ENCODE data around the gene LTBP4.
"Not testable (repeated sequence)": the region's sequence is repeated elsewhere in the genome, so short reads cannot be mapped to it uniquely, and the experiment has no call there.

The LTBP4 gene

DNA sequence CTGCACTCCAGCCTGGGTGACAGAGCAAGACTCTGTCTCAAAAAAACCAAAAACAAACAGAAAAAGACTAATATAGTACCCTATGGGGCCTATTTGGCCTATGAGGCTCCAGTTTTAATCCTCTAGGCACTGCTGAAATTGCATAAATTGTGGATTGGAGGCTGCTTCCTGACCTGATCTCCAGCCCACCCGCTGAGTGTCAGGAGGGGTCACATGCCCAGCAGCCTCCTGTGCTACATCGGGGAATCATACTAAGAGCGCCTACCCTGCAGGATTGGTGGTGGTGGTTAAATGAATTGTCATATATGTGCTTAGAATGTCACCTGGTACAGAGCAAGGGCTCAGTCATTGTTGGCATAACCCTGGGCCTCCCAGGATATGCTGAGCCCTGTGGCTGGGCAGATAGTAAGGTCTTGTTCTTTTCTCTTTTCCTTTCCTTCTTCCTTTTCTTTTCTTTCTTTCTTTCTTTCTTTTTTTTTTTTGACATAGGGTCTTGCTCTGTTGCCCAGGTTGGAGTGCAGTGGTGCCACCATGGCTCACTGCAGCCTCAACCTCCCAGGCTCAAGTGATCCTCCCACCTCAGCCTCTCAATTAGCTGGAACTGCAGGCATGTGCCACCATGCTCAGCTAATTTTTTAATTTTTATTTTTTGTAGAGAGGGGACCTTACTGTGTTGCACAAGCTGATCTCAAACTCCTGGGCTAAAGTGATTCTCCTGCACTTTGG, 31.3 kb downstream of the LTBP4 start:
- DNase-seq = no peak

DNA sequence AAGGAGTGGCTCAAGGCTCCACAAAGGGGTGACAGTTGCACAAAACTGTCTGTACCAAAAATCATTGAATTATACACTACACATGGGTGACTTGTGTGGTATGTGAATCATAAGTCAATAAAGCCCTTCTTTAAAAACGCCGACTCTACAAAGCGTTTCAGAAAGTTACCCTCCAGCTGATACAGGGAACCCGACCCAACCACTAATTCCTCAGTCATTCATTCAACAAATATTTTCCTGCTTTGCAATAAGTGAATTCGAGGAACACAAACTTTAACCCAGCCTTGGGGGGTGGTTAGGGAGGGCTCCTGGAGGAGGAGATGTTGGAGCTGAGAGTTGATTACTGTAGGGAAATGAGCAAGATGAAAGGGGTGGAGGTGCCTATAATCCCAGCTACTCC, 32.0 kb downstream of the LTBP4 start:
- DNase-seq = no peak

DNA sequence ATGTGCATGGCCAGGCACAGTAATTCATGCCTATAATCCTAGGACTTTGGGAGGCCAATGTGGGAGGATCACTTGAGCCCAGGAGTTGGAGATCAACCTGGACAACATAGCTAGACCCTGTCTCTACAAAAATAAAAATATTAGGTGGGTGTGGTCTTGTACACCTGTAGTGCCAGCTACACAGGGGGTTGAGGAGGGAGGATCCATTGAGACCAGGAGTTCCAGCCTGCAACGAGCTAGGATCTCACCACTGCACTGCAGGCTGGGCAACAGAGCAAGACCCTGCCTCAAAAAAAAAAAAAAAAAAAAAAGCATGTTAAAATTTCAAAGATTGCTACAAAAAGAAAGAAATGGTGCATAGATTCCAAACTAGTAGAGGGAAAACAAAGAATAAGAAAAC, 37.2 kb downstream of the LTBP4 start:
- DNase-seq = no peak

DNA sequence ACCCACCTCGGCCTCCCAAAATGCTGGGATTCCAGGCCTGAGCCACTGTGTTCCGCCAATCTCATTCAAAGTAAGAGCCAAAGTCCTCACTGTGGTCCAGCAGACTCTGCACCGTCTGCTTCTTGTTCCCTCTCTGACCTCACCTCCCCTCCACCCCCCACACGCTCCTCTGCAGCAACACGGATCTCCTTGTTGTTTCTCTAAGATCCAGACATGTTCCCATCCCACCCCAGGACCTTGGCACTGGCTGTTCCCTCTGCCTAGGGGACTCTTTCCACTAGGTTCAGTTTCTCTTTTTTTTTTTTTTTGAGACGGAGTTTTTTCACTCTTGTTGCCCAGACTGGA, 38.4 kb downstream of the LTBP4 start:
- DNase-seq = no peak

DNA sequence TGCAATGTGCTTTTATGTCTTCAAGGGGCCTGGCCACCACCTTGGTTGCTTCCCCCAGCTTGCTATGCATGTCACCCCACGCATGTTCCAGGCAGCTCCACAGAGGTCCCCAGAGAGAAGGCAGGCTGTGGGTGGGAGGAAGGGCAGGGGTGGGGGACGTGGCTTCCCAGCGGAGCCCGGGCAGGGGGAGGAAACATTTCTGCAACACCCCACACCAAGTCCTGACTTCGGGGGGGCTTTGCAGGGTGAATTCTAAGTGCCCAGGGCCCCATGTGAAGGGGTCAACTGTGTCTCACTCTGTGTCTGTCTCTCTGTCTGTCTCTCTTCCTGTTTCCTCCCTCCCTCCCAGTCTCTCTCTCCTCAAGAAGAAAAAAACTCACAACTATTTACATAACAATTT, 39.6 kb downstream of the LTBP4 start:
- DNase-seq = no peak

DNA sequence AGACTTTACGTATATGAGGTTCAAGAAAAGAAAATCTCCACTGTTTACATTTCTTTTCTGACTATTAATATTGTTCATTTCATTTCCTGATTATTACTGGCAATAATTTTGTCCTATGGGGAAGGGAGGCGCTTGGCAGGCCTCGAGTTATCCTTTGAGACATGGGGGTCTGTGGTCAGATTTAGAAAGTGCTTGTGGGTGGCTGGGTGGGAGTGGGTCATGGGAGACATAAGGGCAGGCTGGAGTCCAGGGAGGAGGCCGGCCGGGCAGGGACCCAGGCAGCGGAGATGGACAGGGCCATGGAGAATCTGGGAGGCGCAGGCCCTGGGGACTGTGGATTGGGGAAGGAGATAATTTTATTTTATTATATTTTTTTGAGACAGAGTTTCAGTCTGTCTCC, 40.1 kb downstream of the LTBP4 start:
- no peak for DNase-seq

DNA sequence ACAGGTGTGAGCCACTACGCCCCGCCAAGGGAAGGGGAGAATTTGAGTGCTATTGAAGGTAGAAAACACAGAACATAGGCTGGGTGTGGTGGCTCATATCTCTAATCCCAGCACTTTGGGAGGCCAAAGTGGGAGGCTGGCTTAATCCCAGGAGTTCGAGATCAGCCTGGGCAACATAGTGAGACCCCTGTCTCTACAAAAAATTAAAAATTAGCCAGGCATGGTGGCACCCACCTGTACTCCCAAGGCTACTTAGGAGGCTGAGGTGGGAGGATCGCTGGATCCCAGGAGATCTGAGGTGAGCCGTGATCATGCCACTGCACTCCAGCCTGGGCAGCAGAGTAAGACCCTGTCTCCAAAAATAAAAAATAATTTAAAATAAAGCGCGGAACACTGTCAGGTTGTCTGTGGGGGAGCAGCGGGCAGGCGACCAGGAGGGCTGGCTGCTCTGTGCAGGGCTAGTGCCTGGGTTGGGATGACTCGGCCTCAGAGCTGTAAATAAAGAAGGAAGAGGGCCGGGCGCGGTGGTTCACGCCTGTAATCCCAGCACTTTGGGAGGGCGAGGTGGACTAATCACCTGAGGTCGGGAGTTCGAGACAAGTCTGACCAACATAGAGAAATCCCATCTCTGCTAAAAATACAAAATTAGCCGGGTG, 41.0 kb downstream of the LTBP4 start:
- no peak for DNase-seq

DNA sequence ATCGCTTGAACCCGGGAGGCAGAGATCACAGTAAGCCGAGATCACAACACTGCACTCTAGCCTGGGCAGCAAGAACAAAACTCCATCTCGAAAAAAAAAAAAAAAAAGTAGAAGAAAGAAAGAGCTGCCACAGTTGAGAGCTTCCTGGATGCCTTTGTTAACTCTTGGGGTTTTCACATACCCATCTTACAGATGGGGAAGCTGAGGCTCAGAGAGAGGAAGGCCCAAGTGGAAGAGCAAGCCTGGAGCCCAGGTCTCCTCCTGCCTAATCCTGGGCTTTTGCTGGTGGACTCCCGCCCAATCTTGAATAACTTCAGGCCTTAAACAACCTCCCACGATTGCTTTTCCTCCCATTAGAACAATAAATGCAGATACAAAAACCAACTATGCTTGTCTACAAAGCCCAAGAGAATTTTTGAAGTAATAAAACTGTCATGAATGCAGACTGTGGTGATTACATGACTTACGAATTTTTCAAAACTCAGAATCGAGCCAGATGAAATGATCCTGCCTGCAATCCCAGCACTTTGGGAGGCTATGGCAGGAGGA, 41.7 kb downstream of the LTBP4 start:
- DNase-seq = no peak

DNA sequence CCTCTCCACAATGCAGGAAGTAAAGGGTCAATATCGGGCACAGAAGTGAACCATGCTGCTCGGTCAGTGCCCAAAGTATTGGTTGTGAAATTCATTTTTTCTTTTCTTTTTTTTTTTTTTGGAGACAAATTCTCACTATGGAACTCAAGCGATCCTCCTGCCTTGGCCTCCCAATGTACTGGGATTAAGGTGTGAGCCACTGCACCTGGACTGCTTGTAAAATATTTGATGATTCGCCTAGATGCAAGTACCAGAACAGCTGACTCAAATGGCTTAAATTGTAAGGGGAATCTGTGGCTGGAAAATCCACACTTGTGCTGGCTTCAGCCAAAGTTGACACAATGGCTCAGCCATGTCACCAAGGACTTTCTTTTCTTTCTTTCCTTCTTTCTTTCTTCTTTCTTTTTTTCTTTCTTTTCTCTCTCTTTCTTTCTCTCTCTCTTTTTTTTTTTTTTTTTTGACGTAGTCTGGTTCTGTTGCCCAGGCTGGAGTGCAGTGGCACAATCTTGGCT, 45.6 kb downstream of the LTBP4 start:
- no peak for DNase-seq

DNA sequence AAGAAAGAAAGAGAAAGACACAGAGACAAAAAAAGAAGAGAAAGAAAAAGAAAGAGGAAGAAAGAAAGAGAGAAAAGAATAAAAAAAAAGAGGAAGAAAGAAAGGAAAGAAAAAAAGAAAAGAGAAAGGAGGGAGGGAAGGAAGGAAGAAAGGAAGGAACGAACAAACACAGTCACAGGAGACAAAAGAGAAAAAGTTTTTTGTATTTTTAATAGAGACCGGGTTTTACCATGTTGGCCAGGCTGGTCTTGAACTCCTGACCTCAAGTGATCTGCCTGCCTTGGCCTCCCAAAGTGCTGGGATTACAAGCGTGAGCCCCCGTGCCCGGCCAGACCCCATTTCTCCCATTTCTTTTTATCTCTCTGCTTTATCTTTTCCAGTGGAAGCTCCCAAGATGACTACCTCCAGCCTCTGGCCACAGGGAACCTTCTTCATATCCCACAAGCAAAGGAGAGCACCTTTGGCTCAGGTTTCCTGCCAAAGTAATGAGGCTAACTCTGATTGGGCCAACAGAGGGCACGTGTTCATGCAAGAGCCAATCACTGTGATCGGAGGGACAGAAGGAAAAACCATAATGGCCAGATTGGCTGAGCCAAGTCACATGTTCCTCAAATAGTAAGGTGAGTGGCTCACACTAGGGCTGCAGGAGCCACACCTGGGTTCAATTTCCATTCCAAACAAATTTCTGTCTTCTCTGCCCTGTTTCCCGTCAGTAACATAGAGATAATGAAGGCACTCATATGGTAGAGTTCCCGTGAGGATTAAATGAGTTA, 48.9 kb downstream of the LTBP4 start:
- DNase-seq = not testable (repeated sequence)

DNA sequence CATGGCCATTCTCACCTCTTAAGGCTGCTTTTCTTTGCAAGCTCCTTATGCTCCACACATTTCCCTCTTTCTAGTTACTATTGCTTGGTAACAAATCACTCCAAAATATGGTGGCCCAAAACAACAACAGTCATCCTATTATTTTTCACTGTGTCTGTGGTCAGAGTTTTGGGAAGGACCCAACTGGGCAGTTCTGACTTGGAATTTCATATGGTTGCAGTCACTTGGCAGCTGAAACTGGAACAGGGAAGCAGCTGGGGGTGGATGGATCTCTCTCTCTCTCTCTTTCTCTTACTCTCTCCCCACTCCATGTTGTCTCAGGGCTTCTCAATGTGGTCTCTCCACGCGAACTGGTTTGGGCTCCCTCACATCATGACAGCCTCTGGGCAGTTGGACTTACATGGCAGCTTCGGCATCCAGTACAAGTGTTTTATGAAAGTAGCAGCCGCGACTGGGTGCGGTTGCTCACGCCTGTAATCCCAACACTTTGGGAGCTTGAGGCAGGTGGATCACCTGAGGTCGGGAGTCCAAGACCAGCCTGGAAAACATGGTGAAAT, 49.7 kb downstream of the LTBP4 start:
- no peak for DNase-seq

DNA sequence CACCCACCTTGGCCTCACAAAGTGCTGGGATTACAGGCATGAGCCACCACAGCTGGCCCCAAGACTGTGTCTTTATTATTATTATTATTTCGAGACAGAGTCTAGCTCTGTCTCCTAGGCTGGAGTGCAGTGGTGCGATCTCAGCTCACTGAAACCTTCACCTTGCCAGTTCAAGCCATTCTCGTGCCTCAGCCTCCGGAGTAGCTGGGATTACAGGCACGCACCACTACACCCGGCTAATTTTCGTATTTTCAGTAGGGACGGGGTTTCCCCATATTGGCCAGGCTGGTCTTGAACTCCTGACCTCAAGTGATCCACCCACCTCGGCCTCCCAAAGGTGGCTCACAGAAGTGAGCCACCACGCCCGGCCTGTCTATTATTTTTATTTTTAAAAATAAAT, 51.1 kb downstream of the LTBP4 start:
- DNase-seq = not testable (repeated sequence)

DNA sequence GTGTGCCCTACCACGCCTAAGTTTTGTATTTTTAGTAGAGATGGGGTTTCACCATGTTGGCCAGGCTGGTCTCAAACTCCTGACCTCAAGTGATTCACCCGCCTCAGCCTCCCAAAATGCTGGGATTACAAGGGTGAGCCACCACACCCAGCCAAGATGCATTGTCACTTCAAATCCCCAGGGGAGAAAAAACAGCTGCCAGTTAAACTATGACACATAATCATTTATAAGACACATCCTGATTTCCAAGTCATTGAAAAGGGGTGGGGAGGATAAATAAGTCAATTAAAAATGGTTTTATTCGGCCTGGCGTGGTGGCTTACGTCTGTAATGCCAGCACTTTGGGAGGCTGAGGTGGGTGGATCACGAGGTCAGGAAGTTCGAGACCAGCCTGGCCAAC, 54.5 kb downstream of the LTBP4 start:
- DNase-seq = not testable (repeated sequence)

DNA sequence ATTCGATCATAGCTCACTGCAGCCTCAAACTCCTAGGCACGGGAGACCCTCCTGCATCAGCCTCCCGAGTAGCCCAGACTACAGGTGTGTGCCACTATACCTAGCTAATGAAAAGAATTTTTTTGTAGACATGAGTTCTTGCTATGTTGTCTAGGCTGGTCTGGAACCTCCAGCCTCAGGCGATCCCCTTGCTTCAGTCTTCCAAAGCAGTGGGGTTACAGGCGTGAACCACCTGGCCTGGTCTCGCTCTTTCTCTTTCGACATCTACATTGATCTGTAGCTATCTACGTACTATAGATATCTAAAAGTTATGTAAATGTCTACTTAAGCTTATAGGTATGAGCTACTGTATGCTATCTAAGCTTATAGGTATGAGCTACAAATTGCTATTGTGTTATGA, 56.9 kb downstream of the LTBP4 start:
- DNase-seq = no peak

DNA sequence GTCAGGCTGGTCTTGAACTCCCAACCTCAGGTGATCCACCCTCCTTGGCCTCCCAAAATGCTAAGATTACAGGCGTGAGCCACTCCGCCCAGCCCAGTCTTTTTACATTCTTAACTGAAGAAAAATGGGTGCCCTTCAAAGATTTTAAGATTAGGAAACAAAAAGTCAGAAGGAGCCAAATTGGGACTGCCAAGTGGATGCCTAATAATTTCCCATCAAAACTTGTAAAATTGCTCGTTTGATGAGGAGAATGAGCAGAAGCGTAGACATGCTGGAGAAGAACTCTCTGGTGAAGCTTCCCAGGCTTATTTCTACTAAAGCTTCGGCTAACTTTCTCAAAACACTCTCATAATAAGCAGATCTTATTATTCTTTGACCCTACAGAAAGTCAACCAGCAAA, 57.9 kb downstream of the LTBP4 start:
- no peak for DNase-seq

DNA sequence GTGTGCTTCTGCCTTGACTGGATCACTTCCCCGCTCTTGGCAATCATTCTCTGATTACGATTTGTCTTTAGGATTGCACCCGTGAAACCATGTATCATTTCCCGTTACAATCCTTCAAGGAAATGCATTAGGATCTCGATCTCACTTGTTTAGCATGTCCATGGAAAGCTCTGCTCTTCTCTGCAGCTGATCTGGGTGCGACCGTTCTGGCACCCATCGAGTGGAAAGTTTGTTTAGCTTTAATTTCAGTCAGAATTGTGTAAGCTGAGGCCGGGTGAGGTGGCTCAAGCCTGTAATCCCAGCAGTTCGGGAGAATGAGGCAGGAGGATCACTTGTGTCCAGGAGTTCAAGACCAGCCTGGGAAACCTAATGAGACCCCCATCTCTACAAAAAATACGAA, 58.4 kb downstream of the LTBP4 start:
- no peak for DNase-seq

DNA sequence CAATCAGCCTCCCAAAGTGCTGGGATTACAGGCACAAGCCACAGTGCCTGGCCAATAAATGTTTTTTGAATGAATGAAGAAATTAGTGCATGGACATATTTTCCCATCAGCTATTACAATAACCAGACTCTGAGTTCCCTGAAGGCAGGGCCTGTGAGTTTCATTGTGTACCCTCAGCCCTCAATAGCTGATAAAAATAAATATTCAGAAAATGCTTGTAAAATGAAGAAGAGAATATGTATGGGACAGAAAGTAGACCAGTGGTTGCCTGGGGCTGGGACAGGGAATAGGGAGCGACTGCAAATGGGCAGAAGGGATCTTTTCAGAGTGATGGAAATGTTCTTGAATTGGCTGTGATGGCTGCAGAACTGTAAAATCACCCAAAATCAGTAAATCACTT, 60.4 kb downstream of the LTBP4 start:
- DNase-seq = no peak

DNA sequence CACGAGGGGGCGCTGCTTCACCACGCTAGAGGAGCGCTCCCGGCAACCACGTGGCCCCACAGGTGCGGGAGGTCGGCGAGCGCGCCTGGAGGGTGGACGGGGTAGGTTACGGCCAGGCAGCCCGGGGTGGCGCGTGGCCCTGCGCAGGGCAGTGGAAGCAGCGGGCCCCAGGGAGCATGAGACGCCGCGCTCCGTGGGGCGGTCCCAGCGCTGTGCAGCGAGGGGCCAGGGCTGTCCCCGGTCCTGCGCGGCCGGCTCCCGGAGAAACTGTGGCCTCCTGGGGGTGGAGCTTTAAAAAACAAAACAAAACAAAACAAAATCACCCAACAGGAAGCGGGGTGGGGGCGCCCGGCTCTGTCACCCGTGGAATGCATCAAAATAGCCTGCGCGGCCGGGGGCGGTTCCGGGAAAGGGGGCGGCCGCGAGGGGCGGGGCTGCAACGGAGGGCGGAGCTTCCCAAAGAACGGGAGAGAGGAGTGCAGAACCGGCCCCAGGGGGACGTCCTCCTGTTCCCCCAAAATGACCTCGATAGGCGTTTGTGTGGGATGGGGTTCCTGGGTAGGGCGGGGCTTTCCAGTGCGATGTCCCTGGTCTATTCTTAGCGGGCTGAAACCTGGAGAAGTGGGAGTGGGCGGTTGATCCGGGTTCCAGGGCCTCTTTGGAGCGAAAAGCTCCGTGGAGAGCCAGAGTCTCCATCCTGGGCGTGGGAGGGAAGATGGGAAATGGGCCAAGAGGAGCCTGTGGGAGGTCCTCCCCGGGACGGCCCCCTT, 61.9 kb downstream of the LTBP4 start:
- DNase-seq = peak; percentile 89

DNA sequence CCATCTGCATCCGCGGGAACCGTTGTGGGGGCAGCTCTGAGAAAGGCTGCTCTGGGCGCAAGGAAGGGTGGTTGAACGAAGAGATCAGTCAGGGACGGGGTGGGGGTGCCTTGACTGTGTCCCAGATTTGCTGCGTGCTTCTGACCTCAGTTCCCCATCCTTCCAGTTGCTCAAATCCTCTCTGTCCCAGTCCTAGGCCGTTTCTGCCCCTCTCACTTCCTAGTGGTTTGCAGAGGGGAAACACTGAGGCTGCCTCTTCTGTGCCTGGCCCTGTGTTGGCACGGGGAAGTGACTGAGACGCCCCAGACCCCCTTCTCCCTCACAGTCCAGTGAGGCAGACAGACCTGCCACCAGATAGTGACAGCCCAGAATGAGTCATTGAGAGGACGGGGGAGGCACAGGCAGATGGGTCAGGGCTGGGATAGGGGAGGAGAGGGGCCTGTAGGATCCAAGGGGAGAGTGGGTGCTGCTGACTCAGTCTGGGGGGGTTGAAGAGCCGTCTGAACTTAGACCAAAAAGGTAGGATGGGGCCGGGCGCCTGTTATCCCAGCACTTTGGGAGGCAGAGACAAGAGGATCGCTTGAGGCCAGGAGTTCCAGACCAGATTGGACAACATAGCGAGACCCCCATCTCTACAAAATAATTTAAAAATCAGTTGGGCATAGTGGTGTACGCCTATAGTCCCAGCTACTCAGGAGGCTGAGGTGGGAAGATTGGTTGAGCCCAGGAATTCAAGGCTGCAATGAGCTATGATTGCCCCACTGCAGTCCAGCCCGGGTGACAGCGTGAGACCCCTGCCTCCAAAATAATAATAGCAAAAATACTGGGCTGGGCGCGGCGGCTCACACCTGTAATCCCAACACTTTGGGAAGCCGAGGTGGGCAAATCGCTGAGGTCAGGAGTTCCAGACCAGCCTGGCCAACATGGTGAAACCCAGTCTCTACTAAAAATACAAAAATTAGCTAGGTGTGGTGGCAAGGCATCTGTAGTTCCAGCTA, 62.8 kb downstream of the LTBP4 start:
- DNase-seq = no peak

DNA sequence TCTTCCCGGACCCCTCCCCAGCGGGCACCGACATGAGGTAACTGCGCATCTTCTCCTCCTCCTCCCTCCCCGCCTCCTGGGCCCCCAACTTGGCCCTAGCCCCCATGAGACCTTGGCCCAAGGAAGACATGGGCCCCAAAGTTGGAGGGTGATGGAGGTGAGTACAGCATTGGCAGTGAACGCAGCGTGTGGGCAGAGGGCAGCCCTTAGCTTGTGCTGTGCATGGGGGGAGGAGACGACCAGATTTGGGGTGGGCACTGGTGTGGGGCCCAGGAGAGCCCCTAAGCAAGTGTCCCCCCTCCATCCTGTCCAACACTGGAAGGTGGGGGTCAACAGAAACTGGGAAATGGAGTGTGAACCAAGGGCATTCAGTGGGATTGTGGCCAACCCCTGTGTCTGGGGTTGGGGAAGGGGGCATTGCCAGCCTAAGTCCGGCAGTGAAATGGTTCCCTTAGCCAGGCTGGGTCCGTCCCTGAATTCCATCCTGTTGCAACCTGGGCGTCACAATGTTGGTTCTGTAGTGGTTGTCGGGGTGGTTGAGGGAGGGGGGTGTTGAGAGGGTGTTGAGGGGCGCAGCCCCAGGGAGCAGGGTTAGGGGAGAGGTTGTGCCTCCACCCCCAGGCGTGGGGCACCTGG, 65.8 kb downstream of the LTBP4 start:
- DNase-seq = no peak

DNA sequence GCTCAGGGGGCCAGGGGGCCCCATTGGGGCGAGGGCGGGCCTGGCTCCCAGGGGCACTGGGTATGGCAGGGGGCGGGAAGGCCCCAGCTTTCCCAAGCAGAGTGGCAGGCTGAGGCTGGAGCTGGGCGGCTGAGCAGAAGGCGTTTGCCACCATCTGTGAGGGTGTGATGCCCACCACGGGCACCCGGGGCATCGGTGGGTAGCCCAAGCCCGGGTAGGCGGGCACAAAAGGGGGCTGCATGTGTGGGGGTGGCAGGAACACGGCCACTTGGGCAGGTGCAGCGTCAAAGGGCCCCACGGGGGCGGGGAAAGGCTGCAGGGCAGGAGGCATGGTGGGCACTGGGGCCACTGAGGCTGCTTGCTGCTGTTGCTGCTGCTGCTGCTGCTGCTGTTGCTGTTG, 66.4 kb downstream of the LTBP4 start:
- DNase-seq = no peak

Measured in T1000 (cell line).